GM12892 (cell line): ENCODE data around the gene SHOX.

ENCODE experiments used
- POLR2A ChIP-seq: IDR thresholded peaks from 2 replicates; pipeline ENCODE4 v1.6.1; 2011; ENCODE audit warnings: low read depth, low read length, control low read depth
- POLR2AphosphoS5 ChIP-seq: IDR thresholded peaks from 2 replicates; pipeline ENCODE4 v1.6.1; 2011; ENCODE audit warnings: low read depth, low read length, control low read depth

DNA sequence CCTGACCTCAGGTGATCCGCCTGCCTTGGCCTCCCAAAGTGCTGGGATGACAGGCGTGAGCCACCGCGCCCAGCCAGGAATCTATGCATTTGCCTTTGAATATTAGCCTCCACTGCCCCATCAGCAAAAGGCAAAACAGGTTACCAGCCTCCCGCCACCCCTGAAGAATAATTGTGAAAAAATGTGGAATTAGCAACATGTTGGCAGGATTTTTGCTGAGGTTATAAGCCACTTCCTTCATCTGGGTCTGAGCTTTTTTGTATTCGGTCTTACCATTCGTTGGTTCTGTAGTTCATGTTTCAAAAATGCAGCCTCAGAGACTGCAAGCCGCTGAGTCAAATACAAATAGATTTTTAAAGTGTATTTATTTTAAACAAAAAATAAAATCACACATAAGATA lies 44.2 kb upstream of the SHOX start:
- TF ChIP-seq POLR2A (no peak), POLR2AphosphoS5 (no peak)
